Thoracic aorta (tissue), 2 donors: ENCODE measurements around the gene CCDC197. TPM values are rescaled to one million over a fixed set of nuclear protein-coding genes. Genes with fewer than 3 reads are reported as not detected.
A peak's percentile ranks its signal among the peaks of the same experiment; 100 is the strongest.

ENCODE experiments used
- ATAC-seq: fragments of 150-250 bp; one replicate; pipeline ENCODE4 v1.8.0; 2017; ENCODE audit warnings: low read depth; ENCODE audit not compliant: insufficient number of reproducible peaks, low FRiP score
- DNase-seq: peaks from one replicate; pipeline ENCODE4 v3.0.0-alpha.2; 2020; ENCODE audit warnings: low spot score
- H3K27ac ChIP-seq, 2 donors: fragments of 200-600 bp; sonication (generic); 1 replicate in 1 of 2; 2 replicates in 1 of 2; pipeline ENCODE4 v1.5.1; 2016; ENCODE audit warnings: mild to moderate bottlenecking in 2 of 2, moderate library complexity in 2 of 2
- H3K27me3 ChIP-seq: fragments of 200-600 bp; sonication (generic); replicated peaks from 2 replicates; pipeline ENCODE4 v1.6.0; 2016; ENCODE audit warnings: mild to moderate bottlenecking; ENCODE audit not compliant: insufficient read depth
- H3K36me3 ChIP-seq: fragments of 200-600 bp; sonication (generic); one replicate; pipeline ENCODE4 v1.5.1; 2016
- H3K4me1 ChIP-seq, 2 donors: fragments of 200-600 bp; sonication (generic); 1 replicate in 1 of 2; 2 replicates in 1 of 2; pipeline versions ENCODE4 v1.5.1 to v1.6.0; 2016; ENCODE audit warnings: low read depth in 2 of 2, mild to moderate bottlenecking in 1 of 2; ENCODE audit not compliant: control insufficient read depth in 1 of 2
- H3K4me3 ChIP-seq: fragments of 200-600 bp; sonication (generic); 2 replicates; pipeline ENCODE4 v1.5.1; 2016; ENCODE audit warnings: mild to moderate bottlenecking
- H3K9me3 ChIP-seq: fragments of 200-600 bp; sonication (generic); 2 replicates; pipeline ENCODE4 v1.5.1; 2016
- total RNA-seq, 2 donors: library from RNA; depleted of rRNA; stranded (reverse); fragments of >200 nt; gene quantifications; one replicate each; pipeline versions ENCODE4 v1.1.0 to v1.2.3, GENCODE V29; 2016
- TF ChIP-seq, protein P1 (sequence below): fragments of 200-600 bp; sonication (generic); IDR thresholded peaks from one replicate; pipeline ENCODE4 v1.5.1; 2019; ENCODE audit warnings: antibody characterized with exemption

The CCDC197 gene
- total RNA-seq, 2 donors from 2014 or later: not detected

GRCh38 chr14:94026889-94027469, 29.9 kb downstream of the CCDC197 start:
- no peaks in the 10 kb centered on the region for H3K27me3 ChIP-seq
- no peak overlapping the region for H3K27ac ChIP-seq
- no peaks in the 10 kb centered on the region for H3K9me3 ChIP-seq
- no peak for DNase-seq
- H3K36me3 ChIP-seq: no peaks in the 10 kb centered on the region
- ATAC-seq: no peak
- TF ChIP-seq, protein P1, sequence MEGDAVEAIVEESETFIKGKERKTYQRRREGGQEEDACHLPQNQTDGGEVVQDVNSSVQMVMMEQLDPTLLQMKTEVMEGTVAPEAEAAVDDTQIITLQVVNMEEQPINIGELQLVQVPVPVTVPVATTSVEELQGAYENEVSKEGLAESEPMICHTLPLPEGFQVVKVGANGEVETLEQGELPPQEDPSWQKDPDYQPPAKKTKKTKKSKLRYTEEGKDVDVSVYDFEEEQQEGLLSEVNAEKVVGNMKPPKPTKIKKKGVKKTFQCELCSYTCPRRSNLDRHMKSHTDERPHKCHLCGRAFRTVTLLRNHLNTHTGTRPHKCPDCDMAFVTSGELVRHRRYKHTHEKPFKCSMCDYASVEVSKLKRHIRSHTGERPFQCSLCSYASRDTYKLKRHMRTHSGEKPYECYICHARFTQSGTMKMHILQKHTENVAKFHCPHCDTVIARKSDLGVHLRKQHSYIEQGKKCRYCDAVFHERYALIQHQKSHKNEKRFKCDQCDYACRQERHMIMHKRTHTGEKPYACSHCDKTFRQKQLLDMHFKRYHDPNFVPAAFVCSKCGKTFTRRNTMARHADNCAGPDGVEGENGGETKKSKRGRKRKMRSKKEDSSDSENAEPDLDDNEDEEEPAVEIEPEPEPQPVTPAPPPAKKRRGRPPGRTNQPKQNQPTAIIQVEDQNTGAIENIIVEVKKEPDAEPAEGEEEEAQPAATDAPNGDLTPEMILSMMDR: no peak
- peak overlapping the region; percentile 78 for H3K4me3 ChIP-seq
- no peaks in the 10 kb centered on the region for H3K4me1 ChIP-seq

DNA sequence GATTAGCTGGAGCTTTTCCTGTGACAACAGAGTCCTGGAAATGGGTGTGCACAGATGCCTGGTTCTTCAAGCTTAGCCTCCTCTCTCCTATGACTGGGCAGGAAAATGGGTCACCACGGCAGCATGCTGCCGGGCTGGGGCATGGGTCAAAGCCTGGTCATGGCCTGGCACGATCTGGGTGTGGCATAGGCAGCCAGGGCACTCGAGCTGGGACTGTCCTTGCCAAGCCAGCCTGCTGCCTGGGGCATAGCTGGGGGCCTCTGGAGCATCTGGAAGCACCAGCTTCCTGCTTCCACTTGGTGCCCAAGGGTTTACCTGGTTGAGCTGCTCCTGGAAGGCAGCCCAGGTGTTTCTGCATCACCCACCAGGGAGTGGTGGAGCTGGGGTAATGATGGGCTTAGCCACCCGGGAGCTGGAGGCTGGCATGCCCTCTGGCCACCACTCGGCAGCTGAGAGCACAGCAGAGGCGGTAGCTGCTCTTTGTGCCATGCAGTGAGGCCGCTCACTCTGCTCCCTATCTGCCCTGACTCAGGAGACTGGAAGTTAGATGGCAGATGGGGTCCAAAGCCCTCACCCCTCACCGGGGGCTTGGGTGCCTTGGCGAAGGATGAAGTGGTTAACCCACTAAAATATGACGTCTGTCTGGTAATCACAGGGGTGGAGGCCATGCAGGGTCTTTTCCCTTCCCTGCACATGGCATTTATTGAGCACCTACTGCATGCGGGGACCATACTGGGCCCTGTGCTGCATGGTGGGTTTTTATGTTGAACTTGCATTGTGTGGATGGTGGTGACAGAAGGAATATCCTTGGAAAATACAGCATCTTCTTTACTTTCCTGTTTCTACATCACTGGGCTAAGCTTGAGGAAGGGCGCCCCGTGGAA, 30.7 kb downstream of the CCDC197 start:
- no peaks in the 10 kb centered on the region for H3K36me3 ChIP-seq
- no peaks in the 10 kb centered on the region for H3K4me1 ChIP-seq
- DNase-seq: no peak
- H3K4me3 ChIP-seq: no peak overlapping the region
- TF ChIP-seq, protein P1: no peak
- H3K9me3 ChIP-seq: no peaks in the 10 kb centered on the region
- H3K27me3 ChIP-seq: no peaks in the 10 kb centered on the region
- no peak for ATAC-seq
- no peak overlapping the region for H3K27ac ChIP-seq

- TF ChIP-seq, protein P1: no peak
- no peaks in the 10 kb centered on the region for H3K36me3 ChIP-seq
- DNase-seq (no peak), ATAC-seq (no peak)
- H3K4me1 ChIP-seq: no peaks in the 10 kb centered on the region
- H3K27me3 ChIP-seq: no peaks in the 10 kb centered on the region
- H3K9me3 ChIP-seq: no peaks in the 10 kb centered on the region
- no peak overlapping the region for H3K4me3 ChIP-seq
- H3K27ac ChIP-seq: no peak overlapping the region
Measured at GRCh38 chr14:94028450-94028826, 31.3 kb downstream of the CCDC197 start.

DNA sequence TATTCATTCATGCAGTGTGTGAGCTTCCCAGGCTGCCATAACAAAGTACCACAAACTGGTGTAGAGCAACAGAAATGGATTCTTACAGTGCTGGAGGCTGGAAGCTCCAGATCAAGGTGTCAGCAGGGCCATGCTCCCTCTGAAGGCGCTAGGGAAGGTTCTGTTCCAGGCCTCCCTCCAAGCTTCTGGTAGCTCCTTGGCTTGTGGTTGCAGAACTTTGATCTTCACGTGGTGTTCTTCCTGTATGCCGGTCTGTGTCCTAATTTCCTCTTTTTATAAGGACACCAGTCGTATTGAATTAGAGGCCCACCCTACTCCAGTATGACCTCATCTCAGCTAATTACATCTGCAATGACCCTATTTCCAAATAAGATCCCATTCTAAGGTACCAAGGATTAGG, 32.2 kb downstream of the CCDC197 start:
- DNase-seq: no peak
- H3K4me3 ChIP-seq: no peak overlapping the region
- H3K9me3 ChIP-seq: no peaks in the 10 kb centered on the region
- no peak for ATAC-seq
- no peak overlapping the region for H3K27ac ChIP-seq
- H3K36me3 ChIP-seq: no peaks in the 10 kb centered on the region
- no peaks in the 10 kb centered on the region for H3K27me3 ChIP-seq
- no peaks in the 10 kb centered on the region for H3K4me1 ChIP-seq
- TF ChIP-seq, protein P1: no peak

GRCh38 chr14:94029671-94030203, 32.6 kb downstream of the CCDC197 start:
- Histone ChIP-seq H3K36me3 (no peaks in the 10 kb centered on the region), H3K4me3 (no peak overlapping the region), H3K27ac (no peak overlapping the region), H3K27me3 (no peaks in the 10 kb centered on the region), H3K4me1 (no peaks in the 10 kb centered on the region), H3K9me3 (no peaks in the 10 kb centered on the region)
- TF ChIP-seq, protein P1: no peak
- DNase-seq (no peak), ATAC-seq (no peak)
